Fibroblast of pulmonary artery (primary cell): ENCODE results near the gene USP50.
"Not testable (repeated sequence)": the region's sequence is repeated elsewhere in the genome, so short reads cannot be mapped to it uniquely, and the experiment has no call there.

Experiments
- DNase-seq: peaks from one replicate; pipeline ENCODE4 v3.0.0-alpha.2; 2010; ENCODE audit warnings: low read depth
- H3K4me3 ChIP-seq: replicated peaks from 2 replicates; pipeline ENCODE4 v1.5.1; 2011; ENCODE audit warnings: low read depth, mild to moderate bottlenecking, control low read depth, low read length, moderate library complexity
- CTCF ChIP-seq: IDR thresholded peaks from 2 replicates; pipeline ENCODE4 v1.5.1; 2011; ENCODE audit warnings: mild to moderate bottlenecking, control low read depth, low read length, inconsistent platforms; ENCODE audit errors: missing control alignments

Gene USP50

GRCh38 chr15:50513001-50513400 lies 33.5 kb downstream of the USP50 start:
- no peak for TF ChIP-seq CTCF
- DNase-seq: no peak
- no peak overlapping the region for H3K4me3 ChIP-seq

- no peak overlapping the region for H3K4me3 ChIP-seq
- no peak for DNase-seq
- no peak for TF ChIP-seq CTCF
These were observed 40.3 kb downstream of the USP50 start for GRCh38 chr15:50506121-50506520.

- not testable (repeated sequence) for DNase-seq, H3K4me3 ChIP-seq
These were observed 40.8 kb downstream of the USP50 start for GRCh38 chr15:50505656-50506055.

- no peak for DNase-seq
- no peak for TF ChIP-seq CTCF
- no peak overlapping the region for H3K4me3 ChIP-seq
These were observed 43.3 kb downstream of the USP50 start for GRCh38 chr15:50503144-50503543.

- DNase-seq: no peak
- no peak for TF ChIP-seq CTCF
- no peak overlapping the region for H3K4me3 ChIP-seq
These were observed 44.7 kb downstream of the USP50 start for GRCh38 chr15:50501815-50502214.

- H3K4me3 ChIP-seq: no peak overlapping the region
- DNase-seq: no peak
- no peak for TF ChIP-seq CTCF
These were observed 46.1 kb downstream of the USP50 start for GRCh38 chr15:50500352-50500751.

GRCh38 chr15:50496692-50497091 lies 49.8 kb downstream of the USP50 start:
- no peak for TF ChIP-seq CTCF
- H3K4me3 ChIP-seq: no peak overlapping the region
- no peak for DNase-seq

- not testable (repeated sequence) for DNase-seq, H3K4me3 ChIP-seq
These were observed 51.9 kb downstream of the USP50 start for GRCh38 chr15:50494547-50494946.
